Measurements from ENCODE around the gene ALDH3B2. TPM values are rescaled to one million over a fixed set of nuclear protein-coding genes. Genes with fewer than 3 reads are reported as not detected.
A peak's percentile ranks its signal among the peaks of the same experiment; 100 is the strongest.

Gene ALDH3B2
- total and polyA plus RNA-seq, 2 donors from 2014 or later = 1.6 to 2.1 TPM

DNA sequence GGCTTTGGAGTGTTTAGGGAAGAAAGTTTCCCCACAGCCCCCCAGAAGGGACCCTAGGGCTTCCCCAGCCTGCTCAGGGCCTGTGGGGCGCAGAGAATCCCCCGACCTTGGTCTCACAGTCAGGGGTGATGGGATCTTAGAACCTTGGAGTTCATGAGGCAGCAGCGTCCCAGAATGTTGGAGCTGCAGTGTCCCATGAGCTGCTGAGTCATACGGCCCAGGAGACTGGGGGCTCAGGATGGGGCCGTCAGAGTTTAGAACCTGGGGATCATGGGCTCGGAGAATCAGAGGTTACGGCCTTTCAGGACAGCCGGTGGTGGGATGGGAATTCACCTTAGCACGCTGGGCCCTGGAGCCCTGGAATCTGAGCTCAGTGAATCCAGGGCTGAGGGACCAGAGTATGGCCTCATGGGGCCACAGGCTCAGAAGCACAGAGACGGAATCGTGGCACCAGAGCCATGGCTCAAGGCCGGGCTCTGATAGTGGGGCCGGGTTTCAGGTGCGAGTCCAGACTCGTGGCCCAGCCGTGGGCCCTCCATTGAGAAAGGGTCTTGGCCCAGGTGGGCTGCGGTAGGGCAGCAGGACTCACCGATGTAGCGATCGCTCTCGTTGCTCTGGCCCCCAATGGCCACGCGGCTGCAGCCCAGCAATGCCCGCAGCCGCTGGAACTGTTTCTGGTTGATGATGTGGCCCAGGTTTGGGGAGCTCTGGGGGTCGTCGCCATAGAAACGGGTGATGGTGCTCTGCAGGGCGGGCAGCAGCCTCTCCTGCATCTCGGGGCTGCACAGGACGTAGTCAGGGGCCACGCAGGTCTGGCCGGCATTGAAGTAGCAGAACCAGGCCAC is 9.5 kb downstream of the ALDH3B2 start:
- H3K27ac ChIP-seq (ENCODE audit: low read depth in 2 of 2, low read length in 2 of 2) = no peak overlapping the region
- H3K9ac ChIP-seq (ENCODE audit: low read length in 3 of 3) = no peak overlapping the region
- H3K36me3 ChIP-seq (ENCODE audit: control insufficient read depth in 2 of 3, insufficient read depth in 3 of 3, low read length in 3 of 3) = no peaks in the 10 kb centered on the region
- FAIRE-seq (no peak), DNase-seq (peak in 1 of 5 donors; percentile 29)
- no peaks in the 10 kb centered on the region for H3K27me3 ChIP-seq (ENCODE audit: control insufficient read depth, insufficient read depth, low read length)
- no peaks in the 10 kb centered on the region for H3K9me3 ChIP-seq (ENCODE audit: control insufficient read depth in 2 of 3, insufficient read depth in 1 of 3, low read length in 3 of 3)
- TF ChIP-seq, protein P1, sequence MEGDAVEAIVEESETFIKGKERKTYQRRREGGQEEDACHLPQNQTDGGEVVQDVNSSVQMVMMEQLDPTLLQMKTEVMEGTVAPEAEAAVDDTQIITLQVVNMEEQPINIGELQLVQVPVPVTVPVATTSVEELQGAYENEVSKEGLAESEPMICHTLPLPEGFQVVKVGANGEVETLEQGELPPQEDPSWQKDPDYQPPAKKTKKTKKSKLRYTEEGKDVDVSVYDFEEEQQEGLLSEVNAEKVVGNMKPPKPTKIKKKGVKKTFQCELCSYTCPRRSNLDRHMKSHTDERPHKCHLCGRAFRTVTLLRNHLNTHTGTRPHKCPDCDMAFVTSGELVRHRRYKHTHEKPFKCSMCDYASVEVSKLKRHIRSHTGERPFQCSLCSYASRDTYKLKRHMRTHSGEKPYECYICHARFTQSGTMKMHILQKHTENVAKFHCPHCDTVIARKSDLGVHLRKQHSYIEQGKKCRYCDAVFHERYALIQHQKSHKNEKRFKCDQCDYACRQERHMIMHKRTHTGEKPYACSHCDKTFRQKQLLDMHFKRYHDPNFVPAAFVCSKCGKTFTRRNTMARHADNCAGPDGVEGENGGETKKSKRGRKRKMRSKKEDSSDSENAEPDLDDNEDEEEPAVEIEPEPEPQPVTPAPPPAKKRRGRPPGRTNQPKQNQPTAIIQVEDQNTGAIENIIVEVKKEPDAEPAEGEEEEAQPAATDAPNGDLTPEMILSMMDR (IDR thresholded peaks at IDR 0.05; ENCODE audit: borderline replicate concordance, extremely low read depth, insufficient read depth) = no peak
- no peak overlapping the region for H3K4me3 ChIP-seq (ENCODE audit: low read length in 3 of 3)
- no peaks in the 10 kb centered on the region for H3K4me1 ChIP-seq (ENCODE audit: control insufficient read depth in 2 of 3, insufficient read depth in 2 of 3, low read depth in 1 of 3, low read length in 3 of 3)
- intact Hi-C loops (cut with DNase I) = no loop called here

DNA sequence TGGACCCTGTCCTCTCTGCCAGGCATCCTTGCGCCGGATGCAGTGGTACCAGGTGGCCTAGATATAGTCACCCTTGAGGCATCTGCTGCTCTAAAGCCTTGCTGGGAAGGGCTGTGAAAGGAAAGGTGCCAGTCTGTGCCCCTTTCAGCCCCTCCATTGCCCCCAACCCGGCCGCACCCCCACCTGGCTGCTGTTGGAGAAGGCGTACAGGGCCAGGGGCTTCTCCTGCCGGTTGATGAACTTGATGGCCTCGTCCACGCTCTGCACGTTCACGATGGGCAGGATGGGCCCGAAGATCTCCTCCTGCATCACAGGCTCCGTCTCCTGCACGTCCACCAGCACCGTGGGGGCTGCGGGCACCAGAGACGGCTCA is 10.2 kb downstream of the ALDH3B2 start:
- Histone ChIP-seq H3K9me3 (ENCODE audit: control insufficient read depth in 2 of 3, insufficient read depth in 1 of 3, low read length in 3 of 3) (no peaks in the 10 kb centered on the region), H3K27ac (ENCODE audit: low read depth in 2 of 2, low read length in 2 of 2) (no peak overlapping the region), H3K36me3 (ENCODE audit: control insufficient read depth in 2 of 3, insufficient read depth in 3 of 3, low read length in 3 of 3) (no peaks in the 10 kb centered on the region), H3K27me3 (ENCODE audit: control insufficient read depth, insufficient read depth, low read length) (no peaks in the 10 kb centered on the region), H3K4me1 (ENCODE audit: control insufficient read depth in 2 of 3, insufficient read depth in 2 of 3, low read depth in 1 of 3, low read length in 3 of 3) (no peaks in the 10 kb centered on the region), H3K4me3 (ENCODE audit: low read length in 3 of 3) (no peak overlapping the region), H3K9ac (ENCODE audit: low read length in 3 of 3) (no peak overlapping the region)
- no peak for FAIRE-seq
- DNase-seq = peak in 1 of 5 donors; percentile 27
- TF ChIP-seq, protein P1 (IDR thresholded peaks at IDR 0.05; ENCODE audit: borderline replicate concordance, extremely low read depth, insufficient read depth) = no peak
- intact Hi-C loops (cut with DNase I) = no loop called here

DNA sequence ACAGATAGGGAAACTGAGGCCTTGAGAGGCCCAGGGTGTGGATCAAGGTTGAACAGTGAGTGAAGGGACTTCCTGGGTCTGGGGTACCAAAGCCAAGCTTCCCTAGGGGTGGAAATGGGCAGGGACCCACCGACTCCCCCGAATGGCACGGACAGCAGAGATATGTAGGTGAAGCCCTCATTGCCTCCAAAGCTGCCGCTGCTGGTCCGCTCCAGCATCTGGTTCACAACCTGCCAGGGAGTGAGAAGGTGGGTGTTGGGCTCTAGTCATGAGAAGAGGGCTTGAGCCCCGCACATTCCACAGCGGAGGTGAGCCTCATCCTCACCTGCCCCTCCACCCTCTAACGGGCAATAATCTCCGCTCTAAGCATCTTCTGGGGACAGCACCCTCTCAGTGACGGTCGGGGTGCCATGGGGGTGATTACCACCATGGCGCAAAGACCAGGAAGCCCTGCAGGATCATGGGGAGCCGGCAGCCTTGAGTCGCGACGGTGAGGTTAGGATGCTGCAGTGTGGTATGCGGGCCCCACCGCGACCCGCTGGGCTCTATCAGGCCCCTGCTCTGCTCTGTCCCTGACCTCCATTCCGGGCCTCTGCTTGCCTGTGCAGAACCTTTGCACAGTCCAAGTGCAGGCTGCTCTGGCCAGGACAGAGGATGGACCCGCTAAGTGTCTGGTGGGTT is 10.8 kb downstream of the ALDH3B2 start:
- no peak overlapping the region for H3K27ac ChIP-seq (ENCODE audit: low read depth in 2 of 2, low read length in 2 of 2)
- H3K4me1 ChIP-seq (ENCODE audit: control insufficient read depth in 2 of 3, insufficient read depth in 2 of 3, low read depth in 1 of 3, low read length in 3 of 3) = no peaks in the 10 kb centered on the region
- no peaks in the 10 kb centered on the region for H3K27me3 ChIP-seq (ENCODE audit: control insufficient read depth, insufficient read depth, low read length)
- intact Hi-C loops (cut with DNase I) = no loop called here
- no peaks in the 10 kb centered on the region for H3K36me3 ChIP-seq (ENCODE audit: control insufficient read depth in 2 of 3, insufficient read depth in 3 of 3, low read length in 3 of 3)
- no peak overlapping the region for H3K4me3 ChIP-seq (ENCODE audit: low read length in 3 of 3)
- no peak for FAIRE-seq
- H3K9me3 ChIP-seq (ENCODE audit: control insufficient read depth in 2 of 3, insufficient read depth in 1 of 3, low read length in 3 of 3) = no peaks in the 10 kb centered on the region
- TF ChIP-seq, protein P1 (IDR thresholded peaks at IDR 0.05; ENCODE audit: borderline replicate concordance, extremely low read depth, insufficient read depth) = no peak
- DNase-seq = no peak
- no peak overlapping the region for H3K9ac ChIP-seq (ENCODE audit: low read length in 3 of 3)

Measured in kidney (tissue), 14 donors.